GM21528 (cell line): ENCODE results near the gene ADAMTS2.
"Not testable (repeated sequence)": the region's sequence is repeated elsewhere in the genome, so short reads cannot be mapped to it uniquely, and the experiment has no call there.

Source experiments
- ATAC-seq: cut with Tn5 transposase; IDR thresholded peaks from one replicate; pipeline ENCODE4 v1.9.1; 2021; ENCODE audit warnings: mild to moderate bottlenecking, moderate library complexity; ENCODE audit not compliant: unreplicated experiment, low FRiP score

ADAMTS2 gene

GRCh38 chr5:179285776-179286162, 59.5 kb downstream of the ADAMTS2 start:
- ATAC-seq, result not testable (repeated sequence)

GRCh38 chr5:179284751-179285631, 60.3 kb downstream of the ADAMTS2 start:
- no peak for ATAC-seq

- not testable (repeated sequence) for ATAC-seq
Observed at GRCh38 chr5:179283908-179284307, 61.4 kb downstream of the ADAMTS2 start.

- ATAC-seq, result no peak
Observed at GRCh38 chr5:179281694-179282093, 63.6 kb downstream of the ADAMTS2 start.

GRCh38 chr5:179280095-179280490, 65.2 kb downstream of the ADAMTS2 start:
- ATAC-seq, result no peak

- no peak for ATAC-seq
Observed at GRCh38 chr5:179279347-179280094, 65.7 kb downstream of the ADAMTS2 start.

GRCh38 chr5:179278546-179278945, 66.7 kb downstream of the ADAMTS2 start:
- no peak for ATAC-seq

GRCh38 chr5:179278119-179278518, 67.1 kb downstream of the ADAMTS2 start:
- no peak for ATAC-seq

GRCh38 chr5:179276838-179277395, 68.3 kb downstream of the ADAMTS2 start:
- no peak for ATAC-seq

- no peak for ATAC-seq
Observed at GRCh38 chr5:179275941-179276837, 69.1 kb downstream of the ADAMTS2 start.

GRCh38 chr5:179275381-179275878, 69.8 kb downstream of the ADAMTS2 start:
- no peak for ATAC-seq

- no peak for ATAC-seq
Observed at GRCh38 chr5:179274321-179275315, 70.6 kb downstream of the ADAMTS2 start.

GRCh38 chr5:179273441-179274145, 71.7 kb downstream of the ADAMTS2 start:
- no peak for ATAC-seq

- ATAC-seq, result no peak
Observed at GRCh38 chr5:179273073-179273435, 72.2 kb downstream of the ADAMTS2 start.

- no peak for ATAC-seq
Observed at GRCh38 chr5:179272326-179273072, 72.8 kb downstream of the ADAMTS2 start.

- no peak for ATAC-seq
Observed at GRCh38 chr5:179271821-179272325, 73.4 kb downstream of the ADAMTS2 start.

GRCh38 chr5:179271428-179271734, 73.9 kb downstream of the ADAMTS2 start:
- ATAC-seq, result no peak
